DOHH2 (cell line): ENCODE measurements around the gene LRATD1.

Experiments used
- CTCF ChIP-seq: fragments of 200-600 bp; sonication (generic); IDR thresholded peaks from one replicate; pipeline ENCODE4 v1.5.1; 2014; ENCODE audit warnings: antibody characterized with exemption, mild to moderate bottlenecking, low read depth, low read length; ENCODE audit not compliant: poor library complexity, severe bottlenecking
- EZH2phosphoT487 ChIP-seq: fragments of 200-600 bp; sonication (generic); IDR thresholded peaks from 2 replicates; pipeline ENCODE4 v1.6.1; 2017; ENCODE audit warnings: borderline replicate concordance, mild to moderate bottlenecking, antibody characterized with exemption, low read length, moderate library complexity, mixed read lengths

DNA sequence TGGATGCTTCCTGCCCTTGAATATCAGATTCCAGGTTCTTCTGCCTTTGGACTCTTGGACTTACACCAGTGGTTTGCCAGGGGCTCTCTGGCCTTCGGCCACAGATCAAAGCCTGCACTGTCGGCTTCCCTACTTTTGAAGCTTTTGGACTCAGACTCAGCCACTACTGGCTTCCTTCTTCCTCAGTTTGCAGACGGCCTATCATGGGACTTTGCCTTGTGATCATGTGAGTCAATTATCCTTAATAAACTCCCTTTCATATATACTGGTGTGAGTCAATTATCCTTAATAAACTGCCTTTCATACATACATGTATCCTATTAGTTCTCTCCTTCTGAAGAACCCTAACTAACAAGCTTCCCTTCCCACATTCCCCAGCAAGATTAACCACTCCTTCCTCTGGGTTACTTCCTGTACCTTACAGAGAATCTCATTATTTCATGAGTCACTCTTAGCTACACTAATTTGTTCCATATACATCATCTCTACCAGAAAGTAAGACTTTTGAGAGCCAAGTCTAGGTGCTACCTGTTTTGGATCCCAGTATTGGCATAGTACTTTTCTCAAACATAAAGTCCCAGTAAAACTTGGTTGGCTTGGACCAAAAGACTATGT lies 31.3 kb upstream of the LRATD1 start:
- TF ChIP-seq CTCF (no peak), EZH2phosphoT487 (no peak)
